Nucleus accumbens (tissue), 56 donors: ENCODE results near the gene STOML3.

Experiments
- DNase-seq, 56 donors: peaks; one replicate each; lab custom pipeline; 2025; lab: John Stamatoyannopoulos, UW

Gene STOML3

GRCh38 chr13:38998739-38999138, 8.1 kb upstream of the STOML3 start:
- no peak for DNase-seq

GRCh38 chr13:38993381-38993780, 2.8 kb upstream of the STOML3 start:
- no peak for DNase-seq

GRCh38 chr13:38981096-38981495, 9.5 kb downstream of the STOML3 start:
- DNase-seq, result no peak

GRCh38 chr13:38980750-38981078, 9.9 kb downstream of the STOML3 start:
- no peak for DNase-seq

DNA sequence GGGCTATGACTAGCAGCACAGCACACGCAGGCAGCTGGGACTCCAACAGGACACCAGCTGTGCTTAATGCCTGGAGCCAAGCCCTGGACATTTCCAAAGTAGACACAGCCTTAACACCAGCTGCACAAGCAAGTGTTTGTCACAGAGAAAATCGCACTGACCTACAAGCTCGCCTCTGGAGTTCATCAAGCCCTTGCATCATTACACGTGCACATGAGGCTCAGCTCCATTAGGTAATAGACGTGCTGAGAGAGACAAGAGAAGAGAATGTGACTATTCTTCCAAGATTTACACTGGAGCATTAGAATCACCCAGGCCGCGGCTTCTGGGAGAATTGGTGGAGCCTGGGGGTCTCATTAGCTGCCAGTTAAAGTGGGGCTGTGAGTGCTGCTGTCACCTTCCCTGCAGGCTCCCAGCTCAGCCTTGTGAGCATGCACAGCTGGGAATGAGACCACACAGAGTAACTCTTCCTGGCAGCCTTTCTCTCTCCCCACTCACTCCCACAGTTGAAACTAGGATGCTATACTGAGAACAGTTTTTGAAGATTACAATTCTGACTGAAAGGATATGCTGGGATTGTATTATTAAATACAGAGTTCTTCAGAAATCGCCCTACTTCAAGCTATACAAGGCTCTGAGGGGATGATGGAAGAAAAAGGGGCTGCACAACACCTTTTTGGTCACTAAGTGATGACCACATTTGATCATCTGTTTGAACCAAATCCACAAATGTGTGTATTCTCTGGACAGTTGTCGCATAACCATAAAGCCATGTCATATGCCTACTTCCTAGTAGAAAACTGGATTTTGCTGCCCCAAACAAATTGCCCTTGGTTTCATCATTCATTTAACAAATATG, 10.5 kb downstream of the STOML3 start:
- peak in 25 of 56 donors; percentile 1 to 57 (median 6) for DNase-seq

- no peak for DNase-seq
These were observed 20.1 kb downstream of the STOML3 start for GRCh38 chr13:38970380-38971051.

- DNase-seq, result no peak
These were observed 21.4 kb downstream of the STOML3 start for GRCh38 chr13:38969187-38969586.

- DNase-seq, result no peak
These were observed 23.2 kb downstream of the STOML3 start for GRCh38 chr13:38967446-38967845.

DNA sequence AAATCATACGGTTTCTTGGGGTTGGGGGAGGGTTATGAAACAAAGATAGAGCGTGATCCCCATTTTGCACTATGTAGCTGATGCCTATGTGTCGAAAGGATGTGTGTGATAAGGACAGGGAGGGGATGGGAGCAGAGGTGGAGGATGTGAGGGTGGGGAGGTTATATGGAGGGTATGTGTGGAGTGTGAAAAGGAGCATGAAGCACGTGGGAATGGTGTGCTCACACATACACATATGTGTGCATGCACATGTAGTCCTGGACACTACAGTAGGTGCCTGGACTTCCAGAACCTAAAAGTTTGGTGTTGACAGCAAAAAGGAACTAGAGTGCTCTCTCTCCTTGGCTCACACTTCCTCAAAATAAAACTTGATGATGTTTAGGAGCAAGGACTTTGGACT, 25.4 kb downstream of the STOML3 start:
- DNase-seq, result no peak

DNA sequence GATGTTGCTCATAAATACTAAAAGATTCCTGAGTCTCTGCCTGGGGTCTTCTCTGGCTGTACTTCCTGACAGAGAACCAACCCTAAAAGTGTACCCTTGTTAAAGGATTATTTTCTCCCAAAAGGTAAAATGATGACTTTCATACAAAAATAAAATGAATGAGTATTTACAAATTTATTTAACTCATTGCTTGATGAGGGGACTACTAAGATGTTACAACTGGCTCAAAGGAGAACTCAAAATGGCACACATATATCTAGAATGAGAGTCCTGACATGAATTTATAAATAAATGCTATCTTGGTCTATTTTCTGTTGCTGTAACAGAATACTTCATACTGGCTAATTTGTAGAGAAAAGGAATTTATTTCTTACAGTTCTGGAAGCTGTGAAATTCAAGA, 30.5 kb downstream of the STOML3 start:
- DNase-seq, result no peak

GRCh38 chr13:38957794-38958592, 32.6 kb downstream of the STOML3 start:
- DNase-seq, result no peak

GRCh38 chr13:38954844-38955243, 35.8 kb downstream of the STOML3 start:
- DNase-seq, result no peak

DNA sequence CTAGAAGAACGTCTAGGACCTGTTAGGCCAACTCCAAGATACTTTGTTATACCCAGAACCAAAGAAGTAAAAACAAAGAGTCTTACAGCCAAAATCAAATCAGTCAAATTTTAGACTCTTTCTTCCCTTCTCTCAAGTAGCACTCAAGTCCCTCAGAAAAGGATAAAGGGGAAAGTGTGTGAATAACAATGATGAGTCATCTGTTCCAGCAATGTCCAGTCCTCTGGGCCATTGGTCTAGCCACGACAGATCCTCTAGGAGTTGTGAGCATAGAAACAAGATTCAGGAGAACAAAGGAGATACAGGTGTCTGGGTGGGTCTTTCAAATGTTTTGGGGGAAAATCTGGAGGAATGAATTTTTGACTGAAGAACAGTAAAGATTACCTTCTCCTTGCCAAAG, 36.3 kb downstream of the STOML3 start:
- DNase-seq, result no peak

GRCh38 chr13:38952827-38953226, 37.8 kb downstream of the STOML3 start:
- no peak for DNase-seq

DNA sequence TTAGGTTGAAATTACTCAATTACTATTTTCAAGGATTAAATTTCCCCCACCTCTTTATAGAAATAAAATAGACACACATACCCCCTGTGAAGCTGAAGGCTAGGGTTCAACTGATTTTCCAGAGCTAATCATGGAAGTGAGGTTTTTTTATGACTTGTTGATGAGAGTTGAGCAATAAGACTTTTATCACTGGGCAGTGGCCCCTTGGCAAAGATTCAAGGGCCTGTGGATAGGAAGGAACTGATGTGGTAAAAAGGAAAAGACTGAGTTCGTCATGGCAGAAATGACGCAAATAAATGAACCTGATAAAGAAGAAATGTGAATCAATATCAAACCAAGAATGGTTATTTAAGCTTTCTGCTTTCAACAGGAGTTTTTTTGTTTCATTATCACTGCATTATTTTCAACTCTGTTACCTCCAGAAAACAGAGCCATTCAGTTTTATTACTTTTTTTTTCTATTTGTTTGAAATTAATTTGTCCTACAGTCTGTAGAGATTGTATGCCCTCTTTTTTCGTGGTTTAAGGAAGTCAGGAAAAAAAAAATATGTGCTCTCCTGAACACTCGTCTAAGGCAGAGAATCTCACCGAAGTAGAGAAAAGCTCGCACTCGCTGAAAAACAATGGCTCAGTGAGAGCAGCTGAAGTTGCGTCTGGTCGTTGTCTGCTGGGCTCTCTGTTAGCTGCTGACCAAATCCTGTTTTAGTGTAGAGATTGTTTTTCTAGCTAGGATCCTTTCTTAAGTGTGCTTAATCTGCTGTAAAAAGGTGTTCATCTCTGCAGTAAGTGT, 38.9 kb downstream of the STOML3 start:
- DNase-seq, result no peak

GRCh38 chr13:38950987-38951386, 39.6 kb downstream of the STOML3 start:
- no peak for DNase-seq

GRCh38 chr13:38947054-38947453, 43.6 kb downstream of the STOML3 start:
- DNase-seq, result no peak

- DNase-seq, result no peak
These were observed 46.4 kb downstream of the STOML3 start for GRCh38 chr13:38944219-38944618.

- DNase-seq, result no peak
These were observed 47.4 kb downstream of the STOML3 start for GRCh38 chr13:38943231-38943630.

GRCh38 chr13:38941353-38941945, 49.2 kb downstream of the STOML3 start:
- no peak for DNase-seq
